Measurements from ENCODE around the gene CEP19.
"Not testable (repeated sequence)": the region's sequence is repeated elsewhere in the genome, so short reads cannot be mapped to it uniquely, and the experiment has no call there.

GRCh38 chr3:196717162-196717561 lies 5.1 kb upstream of the CEP19 start:
- not testable (repeated sequence) for TF ChIP-seq CTCF (IDR thresholded peaks at IDR 0.05 in 4 of 5, conservative IDR thresholded peaks at IDR 0.05 in 1 of 5); POLR2A (IDR thresholded peaks at IDR 0.05)

Data from gastrocnemius medialis (tissue), 4 donors.